Suppressor macrophage (primary cell): ENCODE measurements around the gene GHR.

ENCODE experiments used
- DNase-seq, 4 experiments: peaks; one replicate each; pipeline ENCODE4 v3.0.0-alpha.2; 2020 to 2022

Gene GHR

GRCh38 chr5:42467572-42467971 is 44.3 kb downstream of the GHR start:
- DNase-seq, result no peak

GRCh38 chr5:42467981-42468524 is 44.8 kb downstream of the GHR start:
- DNase-seq, result no peak

- no peak for DNase-seq
These were observed 60.4 kb downstream of the GHR start for GRCh38 chr5:42483472-42484154.

DNA sequence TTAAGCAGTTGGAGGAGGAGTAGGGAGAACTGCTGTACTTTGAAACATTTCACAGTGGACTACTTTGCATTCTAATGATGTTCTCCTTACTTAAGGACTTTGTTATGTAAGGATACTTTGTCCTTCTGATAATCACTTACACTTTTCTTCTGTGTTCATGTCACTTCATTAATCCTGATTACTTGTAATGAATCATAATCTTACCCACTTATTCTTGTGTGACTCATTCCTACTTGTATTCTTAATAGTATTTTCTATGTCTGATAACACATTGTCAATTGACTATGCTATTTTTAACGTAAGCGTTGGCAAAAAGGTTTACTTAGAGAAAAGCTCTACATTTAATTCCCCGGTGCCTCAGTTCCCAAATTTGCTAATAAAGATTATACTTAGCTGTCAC is 63.8 kb downstream of the GHR start:
- no peak for DNase-seq

GRCh38 chr5:42487821-42488220 is 64.6 kb downstream of the GHR start:
- no peak for DNase-seq

- DNase-seq, result no peak
These were observed 67.6 kb downstream of the GHR start for GRCh38 chr5:42490831-42491230.

DNA sequence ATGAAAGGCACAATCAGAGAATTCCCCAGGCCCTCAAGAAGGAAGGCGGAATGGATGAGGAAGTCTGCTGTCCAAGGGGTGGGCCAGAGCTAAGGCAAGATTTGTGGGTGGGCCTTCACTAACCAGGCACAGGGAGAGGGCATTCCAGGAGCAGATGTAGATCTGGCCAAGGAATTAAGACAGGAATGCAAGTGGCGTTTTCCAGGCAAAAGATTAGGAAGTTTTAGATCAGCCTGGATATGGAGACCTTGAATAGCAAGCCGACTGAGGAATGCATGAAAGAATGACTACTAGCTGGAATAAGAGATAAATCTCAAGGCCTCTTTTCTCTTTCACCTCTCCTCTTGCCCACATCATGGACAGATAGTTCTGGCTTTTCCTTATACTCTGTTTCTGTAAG is 68.5 kb downstream of the GHR start:
- DNase-seq, result no peak

GRCh38 chr5:42492974-42493373 is 69.7 kb downstream of the GHR start:
- no peak for DNase-seq

GRCh38 chr5:42494414-42494813 is 71.2 kb downstream of the GHR start:
- DNase-seq, result no peak

DNA sequence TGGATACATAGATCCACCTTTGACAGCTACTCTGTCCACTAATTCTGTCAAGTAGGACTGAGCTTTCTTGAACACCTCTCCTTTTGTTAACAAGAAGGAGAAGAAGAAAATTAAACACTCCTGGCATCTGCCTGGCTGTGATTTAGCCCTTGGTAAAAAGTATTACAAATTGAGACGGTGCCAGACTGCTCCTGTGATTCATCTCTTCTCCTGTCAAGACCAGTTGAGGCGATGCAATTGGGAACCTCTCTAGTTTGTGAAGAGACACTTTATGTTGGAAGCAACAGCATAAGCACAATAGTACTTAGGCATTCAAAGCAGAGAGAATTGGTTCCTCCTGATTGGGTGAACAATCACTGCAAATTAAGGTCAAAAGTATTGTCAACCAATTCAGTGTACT is 72.7 kb downstream of the GHR start:
- DNase-seq, result no peak

GRCh38 chr5:42496397-42497156 is 73.3 kb downstream of the GHR start:
- no peak for DNase-seq

DNA sequence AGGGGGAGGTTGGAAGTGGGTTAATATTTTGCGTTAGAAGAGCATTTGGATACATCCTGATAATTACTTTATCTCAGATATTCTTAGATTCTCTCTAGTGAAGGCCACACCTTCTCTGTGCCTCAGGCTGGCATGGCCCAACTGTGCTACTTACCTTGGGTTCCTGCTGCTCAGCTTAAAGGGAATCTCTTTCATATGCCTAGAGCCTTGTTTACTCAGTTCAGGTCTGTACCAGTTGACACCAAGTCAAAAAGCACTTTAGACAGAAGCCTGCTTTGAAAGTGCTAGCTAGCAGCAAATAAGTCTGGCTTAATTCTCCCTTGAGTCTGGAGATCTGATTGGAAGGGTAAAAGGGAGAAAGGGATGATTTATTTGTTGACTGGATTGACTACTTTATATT is 74.8 kb downstream of the GHR start:
- no peak for DNase-seq

DNA sequence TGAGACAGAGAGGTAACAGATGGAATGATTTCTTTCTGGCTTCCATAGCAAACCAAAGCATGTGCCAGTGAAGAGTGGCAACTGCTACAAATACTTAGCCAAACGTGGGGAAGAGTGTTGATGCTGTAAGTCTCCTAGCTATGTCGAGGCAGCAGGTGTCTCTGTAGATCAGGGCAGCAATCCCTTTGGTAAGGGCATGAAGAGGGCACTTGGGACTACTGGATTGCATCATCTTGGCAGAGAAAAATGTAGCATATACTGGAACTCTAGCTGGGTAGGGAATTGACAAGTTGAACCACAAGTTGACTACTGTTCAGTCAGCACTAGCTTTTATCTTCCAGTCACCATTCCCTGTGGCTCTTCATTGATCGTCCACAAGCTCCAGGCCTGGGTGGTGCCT is 75.8 kb downstream of the GHR start:
- no peak for DNase-seq

- no peak for DNase-seq
These were observed 76.9 kb downstream of the GHR start for GRCh38 chr5:42500003-42500599.

DNA sequence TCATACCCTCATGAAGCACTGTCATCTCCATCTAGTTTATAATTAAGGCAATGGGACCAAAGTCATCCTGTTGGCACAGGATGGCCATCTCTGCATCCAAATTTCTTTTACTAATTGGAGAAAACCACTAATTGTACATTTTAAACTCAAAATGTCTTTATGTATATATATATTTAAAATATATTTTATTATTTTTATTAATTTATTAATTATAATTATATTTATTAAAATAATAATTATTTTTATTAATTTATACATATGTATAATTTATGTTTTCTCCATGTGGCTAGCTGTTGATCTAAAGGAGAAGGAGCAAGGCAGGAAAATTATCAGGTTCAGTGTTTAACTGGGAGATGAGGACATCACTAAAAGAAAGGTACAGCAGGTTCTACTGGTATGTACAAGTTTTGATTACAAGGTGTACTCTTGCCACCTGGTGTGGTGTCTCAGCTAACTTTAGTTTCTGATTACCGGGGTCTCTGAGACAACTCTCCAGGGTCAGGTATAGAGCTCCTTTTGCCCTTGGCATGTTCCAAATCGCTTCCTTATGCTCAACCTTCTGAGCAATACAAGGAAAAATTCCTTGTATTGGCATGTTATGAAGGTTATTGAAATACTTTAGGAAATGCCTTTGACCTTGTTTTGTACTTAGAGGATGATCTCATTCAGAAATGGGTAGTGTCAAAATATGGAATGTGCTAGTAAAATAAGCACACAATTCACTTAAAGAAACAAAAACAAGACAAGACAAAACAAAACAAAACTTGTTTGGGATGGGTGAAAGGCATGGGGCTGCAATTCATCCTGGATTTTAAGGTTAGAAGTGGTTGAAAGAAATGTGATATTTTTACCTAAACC is 79.6 kb downstream of the GHR start:
- no peak for DNase-seq

- no peak for DNase-seq
These were observed 83.4 kb downstream of the GHR start for GRCh38 chr5:42506662-42507061.

DNA sequence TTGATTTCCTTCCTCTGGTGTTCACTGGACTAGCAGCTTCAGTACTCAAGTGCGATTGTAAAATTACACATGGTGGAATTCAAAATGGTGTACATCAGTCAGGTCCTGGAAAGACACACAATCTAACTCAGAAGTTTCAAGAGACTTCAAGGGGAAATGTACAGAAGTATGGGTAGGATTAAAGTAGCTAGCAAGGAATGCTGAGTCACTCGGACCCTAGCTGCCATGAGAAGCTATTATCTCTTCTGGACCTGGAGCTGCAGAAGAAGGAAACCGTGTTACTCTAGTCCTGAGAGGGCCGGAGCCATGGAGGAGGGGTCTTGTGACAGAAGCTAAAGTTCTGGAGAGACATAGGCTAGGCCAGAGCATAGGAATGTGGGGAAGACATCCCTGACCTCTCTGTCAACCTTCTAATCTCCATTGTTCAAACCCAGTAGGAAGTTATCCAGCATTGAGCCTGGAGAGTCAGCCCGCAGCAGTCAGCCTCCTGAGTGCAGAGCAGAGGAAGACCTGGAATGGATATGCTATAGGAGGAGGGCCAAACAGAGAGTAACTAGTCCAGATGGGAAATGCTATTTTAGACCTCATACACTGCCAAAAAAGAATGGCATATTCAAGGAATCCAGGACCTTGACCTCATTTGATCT is 84.3 kb downstream of the GHR start:
- no peak for DNase-seq

DNA sequence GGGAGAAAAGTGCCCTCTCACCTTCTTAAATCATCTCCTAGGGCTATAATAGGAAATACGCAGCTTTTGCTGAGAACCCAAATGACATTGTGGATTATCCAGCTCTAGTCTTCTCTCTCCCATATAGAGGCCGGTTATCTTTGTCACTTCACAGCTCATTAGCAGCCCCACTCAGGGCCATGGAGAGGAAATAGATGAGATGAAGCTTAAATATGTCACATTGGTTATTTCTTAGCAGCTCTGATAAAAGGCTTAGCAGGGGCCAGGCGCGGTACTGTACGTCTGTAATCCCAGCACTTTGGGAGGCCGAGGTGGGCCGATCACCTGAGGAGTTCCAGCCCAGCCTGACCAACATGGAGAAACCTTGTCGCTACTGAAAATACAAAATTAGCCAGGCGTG is 90.0 kb downstream of the GHR start:
- no peak for DNase-seq

GRCh38 chr5:42514754-42515153 is 91.5 kb downstream of the GHR start:
- DNase-seq, result no peak

- DNase-seq, result no peak
These were observed 92.3 kb downstream of the GHR start for GRCh38 chr5:42515504-42515903.

DNA sequence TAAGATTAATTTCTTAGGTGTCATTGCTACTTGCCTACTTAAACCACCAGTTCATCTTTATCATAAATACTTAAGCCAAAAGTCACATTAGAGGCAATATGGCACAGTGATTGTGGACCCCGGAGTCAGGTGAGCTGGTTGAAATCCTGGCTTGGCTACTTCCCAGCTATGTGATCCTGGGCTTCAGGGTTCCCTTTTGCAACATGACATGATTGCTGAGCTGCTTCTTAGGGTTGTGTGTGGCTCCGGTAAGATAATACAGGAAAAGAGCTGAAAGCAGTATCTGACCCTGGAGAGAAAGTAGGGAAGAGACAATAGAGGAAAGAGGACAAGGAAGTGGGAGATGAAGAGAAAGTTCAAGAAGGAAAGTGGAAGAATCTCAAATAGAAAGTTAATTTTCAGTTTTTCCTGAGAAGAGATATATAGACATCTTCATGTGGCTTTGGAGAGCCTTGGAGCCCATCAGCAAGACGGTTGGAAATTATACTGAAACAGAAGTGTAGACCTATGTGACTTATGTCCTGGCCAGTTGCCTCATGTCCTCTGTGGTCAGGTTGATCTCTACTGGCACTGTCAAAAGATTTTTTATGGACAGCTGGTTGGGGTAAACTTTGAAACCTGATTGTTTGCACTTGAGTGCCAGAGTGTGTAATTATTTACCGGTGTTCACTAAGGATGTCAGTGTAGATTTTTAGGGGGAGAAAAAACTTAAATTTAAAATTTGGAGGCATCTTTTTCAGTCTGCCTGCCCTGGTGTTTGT is 93.2 kb downstream of the GHR start:
- no peak for DNase-seq

GRCh38 chr5:42517164-42517563 is 93.9 kb downstream of the GHR start:
- DNase-seq, result no peak
